Muscle of arm (tissue), 12 donors: Measurements from ENCODE around the gene UBAC1. TPM values are rescaled to one million over a fixed set of nuclear protein-coding genes. Genes with fewer than 3 reads are reported as not detected.
"Not testable (repeated sequence)": the region's sequence is repeated elsewhere in the genome, so short reads cannot be mapped to it uniquely, and the experiment has no call there.

Experiments
- DNase-seq: peaks from one replicate; pipeline ENCODE4 v3.0.0-alpha.2; 2013
- polyA plus RNA-seq, 12 donors: library from polyadenylated mRNA; unstranded; fragments of 120-200 nt; gene quantifications; one replicate each; pipeline ENCODE4 v1.2.1, GENCODE V29; 2013; ENCODE audit not compliant: insufficient read length in 12 of 12

The UBAC1 gene
- polyA plus RNA-seq, 12 donors = 27.0 to 43.2 (median 40.6) TPM; not detected in 1

DNA sequence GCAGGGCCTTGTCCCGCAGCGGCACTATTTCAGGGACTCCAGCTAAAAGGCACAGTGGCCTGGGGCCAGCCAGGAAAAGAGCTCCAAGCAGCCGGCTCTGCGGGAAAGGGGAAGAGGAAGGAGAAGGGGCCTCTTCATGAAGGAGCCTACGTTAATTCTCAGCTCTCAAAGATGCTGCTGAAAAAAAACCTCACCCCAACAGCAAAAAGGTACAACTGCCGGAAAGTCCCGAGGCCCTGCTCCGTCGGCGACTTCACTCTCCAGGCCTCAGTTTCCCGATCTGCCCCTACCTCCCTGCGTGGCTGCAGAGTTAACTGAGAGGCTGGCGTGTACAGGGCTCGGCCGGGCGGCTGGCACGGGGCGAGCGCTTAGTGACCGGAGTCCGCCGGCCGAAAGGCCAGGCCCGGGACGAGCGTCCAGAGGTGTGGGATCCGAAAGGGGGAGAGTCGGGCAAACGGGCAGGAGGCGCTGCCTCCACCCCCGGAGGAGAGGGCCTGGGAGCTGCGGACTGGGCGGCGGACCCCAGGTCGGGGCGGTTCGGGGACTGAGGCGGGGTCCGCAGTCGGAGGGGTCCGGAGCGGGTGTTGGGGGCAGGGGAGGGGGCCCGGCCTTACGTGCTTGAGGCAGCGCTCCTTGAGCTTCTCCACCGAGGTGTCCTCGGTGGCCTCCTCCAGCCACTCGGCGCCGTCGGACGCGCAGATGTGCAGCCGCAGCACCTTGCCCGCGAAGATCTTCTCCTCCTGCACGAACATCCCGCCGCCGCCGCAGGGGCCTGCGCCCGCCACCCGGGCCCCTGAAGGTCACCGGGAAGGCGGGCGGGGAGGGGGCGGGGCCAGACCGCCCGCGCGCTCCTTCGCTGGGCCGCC is 529 bp downstream of the UBAC1 start:
- no peak for DNase-seq

DNA sequence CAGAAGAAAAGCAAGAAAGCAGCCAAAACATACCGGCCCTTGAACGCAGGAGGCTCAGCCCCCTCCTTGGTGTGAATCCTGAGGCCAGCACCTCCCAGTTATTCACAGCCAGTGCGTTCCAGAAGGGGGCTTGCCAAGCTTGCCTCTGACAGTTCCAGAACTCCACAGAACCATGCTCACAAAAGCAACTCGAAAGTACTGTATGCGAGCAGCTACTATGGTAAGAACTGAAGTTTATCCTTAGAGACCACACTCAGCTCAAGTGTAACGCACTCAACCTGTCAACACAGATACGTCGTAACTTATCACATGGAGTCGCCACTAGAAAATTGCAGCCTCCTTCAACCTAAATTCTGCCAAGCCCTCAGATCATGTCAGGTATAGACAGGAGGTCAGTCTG is 1.4 kb downstream of the UBAC1 start:
- no peak for DNase-seq

DNA sequence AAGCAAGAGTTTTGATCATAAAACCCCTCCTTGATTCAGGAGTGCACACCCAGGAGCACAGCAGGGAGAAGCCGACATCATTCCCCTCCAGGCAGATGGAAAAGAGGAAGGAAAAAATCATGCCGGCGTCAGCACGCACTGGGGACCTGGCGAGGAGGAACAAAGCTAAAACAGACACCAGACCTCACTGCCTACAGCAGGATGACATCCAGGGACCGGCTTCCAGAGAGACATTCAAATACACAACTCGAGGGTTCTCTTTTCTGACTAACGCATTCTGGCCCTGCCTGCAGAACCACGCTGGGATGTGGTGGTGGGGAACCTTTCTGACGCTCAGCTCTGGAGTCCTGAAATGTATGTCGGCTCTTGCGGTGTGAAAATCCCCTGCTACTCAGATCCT is 2.7 kb downstream of the UBAC1 start:
- no peak for DNase-seq

DNA sequence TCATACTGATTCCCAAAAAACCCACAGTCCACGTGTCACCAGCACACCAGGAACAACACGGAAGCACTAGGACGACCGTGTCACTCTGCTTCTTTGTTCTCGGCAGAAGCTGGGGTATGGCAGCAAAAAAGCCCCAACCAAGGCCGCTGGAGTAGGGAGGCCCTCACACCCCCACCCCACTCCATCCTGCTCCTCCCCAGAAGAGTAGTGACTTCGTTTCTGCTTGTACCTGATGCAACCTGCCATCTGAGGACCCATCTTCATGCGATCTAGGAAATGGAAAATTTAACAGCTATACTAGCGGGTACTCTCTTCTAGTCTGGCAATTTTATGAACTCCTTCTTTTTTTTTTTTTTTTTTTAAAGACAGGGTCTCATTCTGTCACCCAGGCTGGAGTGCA is 3.7 kb downstream of the UBAC1 start:
- no peak for DNase-seq

DNA sequence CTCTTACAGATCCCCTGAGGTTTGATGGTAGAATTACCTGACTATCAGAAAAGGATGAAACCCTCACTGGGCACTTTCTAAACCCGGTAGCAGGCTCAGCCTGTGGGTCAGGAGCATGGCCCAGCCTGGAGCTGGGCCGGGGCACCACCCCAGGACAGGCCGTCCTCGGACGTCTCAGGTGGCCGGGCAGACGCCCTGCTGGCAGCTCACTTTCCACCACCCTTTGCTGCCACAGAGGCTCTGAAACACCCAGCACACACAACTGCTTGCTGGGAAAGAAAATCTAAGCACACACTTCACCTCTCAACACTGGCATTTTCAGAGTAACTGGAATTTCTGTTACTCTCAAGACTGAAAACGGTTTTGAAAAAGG is 4.4 kb downstream of the UBAC1 start:
- no peak for DNase-seq

DNA sequence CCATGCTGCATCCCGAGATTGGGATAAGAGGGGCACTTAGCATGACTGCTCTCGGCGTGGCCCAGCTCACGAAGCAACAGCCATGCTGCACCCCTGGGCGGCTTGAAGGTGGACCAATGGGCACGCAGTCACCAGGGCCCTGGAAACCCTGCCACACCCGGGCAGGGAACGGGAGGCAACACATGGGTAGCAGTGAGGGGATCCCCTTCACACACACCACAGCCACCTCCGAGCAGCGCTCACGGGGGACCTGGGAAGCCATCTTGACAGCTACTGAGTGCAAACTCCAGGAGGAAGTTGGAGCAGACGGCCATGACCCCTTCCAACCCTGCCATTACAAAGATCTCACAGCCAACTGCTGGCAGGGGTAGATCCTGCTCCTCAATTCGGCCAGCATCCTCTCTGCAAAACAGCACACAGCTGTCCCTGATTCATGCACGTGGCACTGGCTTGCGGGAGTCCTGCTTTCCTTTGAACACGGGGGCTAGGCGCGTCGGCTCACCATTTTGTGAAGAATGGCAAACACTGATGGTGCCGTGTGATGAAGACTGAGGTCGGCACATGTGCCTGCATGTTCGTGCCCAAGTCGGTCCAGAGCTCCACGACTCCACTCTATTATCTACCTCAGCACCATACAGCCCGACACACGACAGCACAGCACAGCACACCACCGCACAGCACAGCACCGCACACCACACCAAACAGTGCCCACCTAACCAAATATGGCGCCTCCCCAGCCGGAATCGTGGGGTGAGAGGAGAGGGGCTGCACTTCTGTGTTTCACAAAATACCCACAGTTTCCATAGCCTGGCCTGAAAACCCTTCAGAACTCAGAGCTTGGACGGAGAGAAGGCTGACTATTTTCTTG is 5.0 kb downstream of the UBAC1 start:
- no peak for DNase-seq

DNA sequence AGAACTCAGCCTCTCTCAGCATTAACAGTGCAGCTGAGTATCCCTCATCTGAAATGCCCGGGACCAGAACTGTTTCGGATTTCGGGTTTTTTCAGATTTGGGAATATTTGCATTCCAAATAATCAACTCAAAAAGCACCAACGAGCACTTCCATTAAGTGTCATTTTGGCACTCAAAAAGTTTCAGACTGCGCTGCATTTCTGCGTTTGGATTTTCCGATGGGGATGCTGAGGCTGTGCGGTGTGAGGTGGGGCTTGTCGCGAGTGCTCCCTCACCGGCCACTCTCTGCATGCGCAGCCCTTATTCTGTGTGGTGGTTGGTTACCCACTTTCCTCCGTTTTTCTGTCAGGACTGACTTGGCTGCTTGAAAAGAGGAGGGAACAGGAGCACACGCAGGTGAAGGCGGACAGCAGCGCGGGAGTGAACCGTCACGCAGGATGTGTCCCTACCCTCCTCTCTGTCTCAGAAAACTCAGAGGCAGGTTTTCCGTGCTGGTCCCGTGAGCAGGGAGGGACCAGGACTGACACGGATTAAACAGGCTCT is 8.4 kb downstream of the UBAC1 start:
- DNase-seq = no peak

DNA sequence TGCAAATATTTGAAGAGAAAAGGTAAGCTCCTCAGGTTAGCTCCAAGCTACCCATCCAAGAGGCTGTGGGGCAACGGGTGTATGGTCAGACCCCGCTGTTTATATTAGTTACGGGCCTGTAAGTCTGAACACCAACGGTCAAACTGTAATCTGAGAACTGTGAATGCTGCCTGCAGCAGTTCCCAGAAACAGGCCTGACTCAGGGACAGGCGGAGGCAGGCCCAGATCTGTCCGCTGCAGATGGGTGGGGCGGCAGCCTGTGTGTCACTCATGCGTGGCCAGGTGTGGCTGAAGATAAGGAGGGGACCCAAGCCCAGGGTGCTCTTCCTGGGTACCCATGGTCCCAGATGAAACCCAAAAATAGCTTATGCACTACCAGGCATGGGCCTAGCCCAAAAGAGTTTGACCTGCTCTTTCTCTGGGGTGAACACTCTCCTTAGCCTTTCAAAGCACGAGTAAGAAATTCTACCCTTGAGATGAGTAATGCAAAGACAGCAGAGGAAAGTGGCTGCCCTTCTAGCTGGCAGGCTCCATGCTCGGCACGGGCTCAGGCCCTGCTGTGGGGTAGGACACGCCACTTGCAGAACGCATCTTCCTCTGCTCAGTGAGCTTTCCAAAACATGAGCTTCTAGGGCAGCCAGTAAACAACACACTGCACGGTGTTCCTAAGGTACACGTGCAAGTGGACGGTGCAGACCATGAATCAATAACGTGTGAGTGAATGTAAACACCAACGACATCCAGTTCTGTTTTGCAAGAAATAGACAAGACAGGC is 9.1 kb downstream of the UBAC1 start:
- no peak for DNase-seq

DNA sequence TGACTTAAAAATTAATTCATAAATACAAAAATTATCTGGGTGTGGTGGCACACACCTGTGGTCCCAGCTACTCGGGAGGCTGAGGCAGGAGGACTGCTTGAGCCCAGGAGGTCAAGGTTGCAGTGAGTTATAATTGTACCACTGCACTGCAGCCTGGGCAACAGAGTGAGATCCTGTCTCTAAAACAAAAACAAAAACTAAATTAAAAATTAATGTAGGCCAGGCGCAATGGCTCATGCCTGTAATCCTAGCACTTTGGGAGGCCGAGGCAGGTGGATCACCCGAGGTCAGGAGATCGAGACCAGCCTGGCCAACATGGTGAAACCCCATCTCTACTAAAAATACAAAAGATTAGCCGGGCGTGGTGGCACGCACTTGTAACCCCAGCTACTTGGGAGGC is 9.9 kb downstream of the UBAC1 start:
- not testable (repeated sequence) for DNase-seq

DNA sequence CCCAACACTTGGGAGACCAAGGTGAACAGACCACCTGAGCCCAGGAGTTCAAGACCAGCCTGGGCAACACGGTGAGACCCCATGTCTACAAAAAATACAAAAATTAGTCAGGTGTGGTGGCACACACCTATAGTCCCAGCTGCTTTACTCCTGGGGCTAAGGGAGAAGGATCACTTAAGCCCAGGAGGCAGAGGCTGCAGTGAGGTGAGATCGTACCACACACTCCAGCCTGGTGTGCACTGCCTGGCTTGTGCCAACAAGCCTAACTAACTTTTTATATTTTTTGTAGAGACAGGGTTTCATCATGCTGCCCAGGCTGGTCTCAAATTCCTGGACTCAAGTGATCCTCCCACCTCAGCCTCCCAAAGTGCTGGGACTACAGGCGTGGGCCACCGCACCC is 10.3 kb downstream of the UBAC1 start:
- not testable (repeated sequence) for DNase-seq

DNA sequence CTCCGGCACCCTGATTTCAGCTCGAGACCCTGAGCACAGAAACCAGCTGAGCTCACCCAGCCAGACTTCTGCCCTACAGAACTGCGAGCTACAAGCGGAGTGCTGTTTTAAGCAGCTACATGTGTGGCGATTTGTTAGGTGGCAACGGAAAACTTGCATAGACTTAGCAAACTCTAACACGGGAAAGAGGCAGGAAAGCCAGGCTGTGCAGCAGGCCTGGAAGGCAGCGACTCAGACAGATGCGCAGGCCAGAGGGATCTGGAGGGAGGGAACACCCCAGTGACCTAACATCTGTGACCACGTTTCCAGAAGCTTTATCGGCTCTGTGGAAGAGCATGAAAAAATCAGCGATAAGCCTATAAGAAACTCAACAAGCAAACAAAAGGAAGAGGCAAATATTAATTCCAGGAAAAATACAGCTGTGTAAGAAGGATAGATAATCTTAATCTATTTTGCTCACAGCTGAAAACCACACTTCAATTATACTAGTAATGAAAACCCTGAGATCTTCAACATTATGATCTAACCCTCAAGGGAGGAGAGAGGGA is 11.0 kb downstream of the UBAC1 start:
- DNase-seq = no peak

DNA sequence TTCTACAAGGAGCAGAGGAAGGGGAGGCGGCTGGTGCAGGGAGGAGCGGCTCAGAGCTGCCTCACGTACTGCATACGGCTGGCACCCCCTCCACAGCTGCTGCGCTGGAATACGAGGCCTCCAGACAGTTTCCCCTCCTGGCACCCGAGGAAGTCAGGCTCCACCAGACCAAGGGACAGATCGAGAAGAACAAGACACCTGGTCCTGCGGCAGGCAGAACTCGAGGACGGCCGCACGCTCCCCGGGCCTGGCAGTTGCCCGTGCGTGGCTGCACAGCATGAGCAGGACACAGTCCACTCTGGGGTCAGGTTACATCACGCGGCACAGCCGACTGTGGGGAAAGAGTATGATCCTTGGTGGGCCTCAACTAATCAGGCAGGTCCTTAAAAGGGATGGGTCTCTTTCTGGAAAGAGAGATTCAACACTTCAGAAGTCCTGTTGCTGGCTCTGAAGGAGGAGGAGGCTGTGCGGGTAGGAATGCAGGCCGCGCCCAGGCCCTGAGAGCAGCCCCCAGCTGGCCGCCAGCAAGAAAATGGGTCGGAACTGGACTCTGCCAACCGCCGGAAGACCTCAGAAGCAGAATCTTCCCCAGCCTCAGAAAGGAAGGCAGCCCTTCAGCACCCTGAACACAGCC is 11.6 kb downstream of the UBAC1 start:
- no peak for DNase-seq

DNA sequence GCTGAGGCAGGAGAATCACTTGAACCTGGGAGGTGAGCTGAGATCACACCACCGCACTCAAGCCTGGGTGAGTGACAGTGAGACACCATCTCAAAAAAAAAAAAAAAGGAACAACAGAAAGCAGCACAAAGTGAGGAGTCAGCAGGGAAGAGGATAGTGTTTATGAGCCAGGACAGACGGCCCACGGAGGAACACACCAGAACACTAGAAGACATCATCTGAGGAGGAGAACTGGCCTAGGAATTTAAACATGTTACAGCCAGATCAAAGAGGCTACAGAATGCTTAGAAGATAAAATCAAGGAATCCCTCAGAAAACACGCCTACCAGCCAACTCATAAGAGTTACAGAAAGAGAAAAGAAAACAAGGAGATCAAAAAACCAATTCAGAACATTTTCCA is 12.2 kb downstream of the UBAC1 start:
- no peak for DNase-seq

DNA sequence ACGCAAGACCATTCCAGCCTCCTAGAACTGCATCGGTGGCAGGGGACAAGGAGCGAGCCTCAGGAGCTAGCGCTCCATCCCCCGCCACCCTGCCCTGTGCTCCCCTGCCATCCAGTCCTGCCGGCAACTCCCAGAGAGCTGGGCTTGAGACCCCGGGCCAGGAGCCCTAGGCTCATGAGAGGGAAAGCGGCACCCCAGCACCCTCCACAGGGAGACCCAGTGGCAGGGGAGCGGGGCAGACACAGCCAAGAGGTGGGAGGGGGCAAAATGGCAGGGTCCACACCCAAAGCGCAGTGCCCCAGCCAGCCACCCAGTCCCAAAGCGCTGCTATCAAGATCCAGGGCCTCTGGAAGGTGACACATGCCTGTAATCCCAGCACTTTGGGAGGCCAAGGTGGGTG is 12.7 kb downstream of the UBAC1 start:
- DNase-seq = no peak

DNA sequence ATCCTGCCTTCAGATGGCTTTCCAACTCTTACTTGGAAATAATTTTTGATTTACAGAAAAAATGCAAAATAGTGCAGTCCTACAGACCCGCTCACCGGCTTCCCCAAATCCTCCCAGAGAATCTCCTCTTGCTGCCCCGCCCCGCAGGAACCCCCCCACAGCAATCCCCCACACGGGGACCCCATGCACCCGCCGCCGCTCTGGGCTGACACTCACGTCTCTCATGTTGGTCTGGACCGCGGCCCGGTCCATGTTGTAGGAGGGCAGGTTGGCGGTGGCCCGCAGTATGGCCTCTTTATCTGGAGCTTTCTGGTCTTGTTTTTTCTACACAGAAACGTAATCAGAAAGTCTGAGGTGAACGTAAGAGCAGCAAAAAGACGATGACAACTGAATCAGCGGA is 13.6 kb downstream of the UBAC1 start:
- no peak for DNase-seq

DNA sequence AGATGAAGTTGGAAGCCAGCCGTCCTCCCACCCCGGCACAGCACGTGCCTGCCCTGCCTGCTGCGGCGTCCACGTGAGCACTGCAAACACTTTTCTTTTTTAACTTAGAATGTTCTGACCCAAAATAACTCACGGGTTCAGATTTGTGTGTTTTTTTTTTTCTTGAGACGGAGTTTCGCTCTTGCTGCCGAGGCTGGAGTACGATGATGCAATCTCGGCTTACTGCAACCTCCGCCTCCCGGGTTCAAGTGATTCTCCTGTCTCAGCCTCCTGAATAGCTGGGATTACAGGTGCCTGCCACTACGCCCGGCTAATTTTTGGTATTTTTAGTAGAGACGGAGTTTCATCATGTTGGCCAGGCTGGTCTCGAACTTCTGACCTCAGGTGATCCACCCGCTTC is 14.1 kb downstream of the UBAC1 start:
- not testable (repeated sequence) for DNase-seq

DNA sequence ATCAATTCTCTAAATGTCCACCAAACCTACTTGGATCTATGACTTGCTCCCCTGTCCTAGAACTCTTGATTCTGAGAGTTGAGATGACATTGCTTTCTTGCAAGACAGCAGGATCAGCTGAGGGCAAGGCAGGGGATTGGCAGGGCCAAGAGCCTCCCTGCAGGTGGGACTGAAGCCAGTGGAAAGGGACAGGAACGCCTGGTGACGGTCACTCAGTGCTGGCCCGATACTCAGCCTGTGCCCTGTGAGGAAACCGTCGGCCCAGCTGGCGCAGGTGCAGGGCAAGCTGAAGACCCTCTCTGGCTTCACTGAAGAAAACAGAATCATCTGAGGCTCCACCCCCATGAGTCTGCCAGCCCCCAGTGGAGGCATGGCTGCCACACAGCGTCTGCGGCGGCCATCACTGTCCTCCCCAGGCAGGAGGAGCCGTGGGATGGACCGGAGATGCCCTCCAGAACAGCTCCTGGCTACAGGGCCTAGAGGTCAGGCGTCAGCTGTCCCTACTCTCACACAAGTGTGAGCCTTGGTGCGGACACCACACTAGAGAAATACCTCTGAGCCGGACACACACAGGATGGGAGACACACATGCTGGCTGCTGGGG is 14.7 kb downstream of the UBAC1 start:
- DNase-seq = no peak

DNA sequence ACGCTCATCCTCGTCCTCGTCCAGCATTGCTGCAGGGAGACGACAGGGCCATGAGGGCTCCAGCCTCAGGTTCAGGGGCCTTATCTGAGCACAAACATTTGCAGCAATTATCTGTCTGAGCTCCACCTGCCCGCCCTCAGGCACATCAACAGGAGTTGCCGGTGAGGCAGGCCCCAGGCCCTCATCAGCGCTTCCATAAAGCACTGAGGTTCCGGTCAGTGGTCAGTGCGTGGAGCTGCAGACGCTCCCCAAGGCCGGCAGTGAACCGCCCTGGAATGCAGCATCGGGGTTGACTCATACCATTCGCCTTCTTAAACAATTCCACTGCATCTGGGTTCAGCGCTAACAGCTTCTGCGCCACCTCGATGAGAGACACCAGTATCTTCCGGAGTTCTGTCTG is 15.2 kb downstream of the UBAC1 start:
- DNase-seq = no peak

DNA sequence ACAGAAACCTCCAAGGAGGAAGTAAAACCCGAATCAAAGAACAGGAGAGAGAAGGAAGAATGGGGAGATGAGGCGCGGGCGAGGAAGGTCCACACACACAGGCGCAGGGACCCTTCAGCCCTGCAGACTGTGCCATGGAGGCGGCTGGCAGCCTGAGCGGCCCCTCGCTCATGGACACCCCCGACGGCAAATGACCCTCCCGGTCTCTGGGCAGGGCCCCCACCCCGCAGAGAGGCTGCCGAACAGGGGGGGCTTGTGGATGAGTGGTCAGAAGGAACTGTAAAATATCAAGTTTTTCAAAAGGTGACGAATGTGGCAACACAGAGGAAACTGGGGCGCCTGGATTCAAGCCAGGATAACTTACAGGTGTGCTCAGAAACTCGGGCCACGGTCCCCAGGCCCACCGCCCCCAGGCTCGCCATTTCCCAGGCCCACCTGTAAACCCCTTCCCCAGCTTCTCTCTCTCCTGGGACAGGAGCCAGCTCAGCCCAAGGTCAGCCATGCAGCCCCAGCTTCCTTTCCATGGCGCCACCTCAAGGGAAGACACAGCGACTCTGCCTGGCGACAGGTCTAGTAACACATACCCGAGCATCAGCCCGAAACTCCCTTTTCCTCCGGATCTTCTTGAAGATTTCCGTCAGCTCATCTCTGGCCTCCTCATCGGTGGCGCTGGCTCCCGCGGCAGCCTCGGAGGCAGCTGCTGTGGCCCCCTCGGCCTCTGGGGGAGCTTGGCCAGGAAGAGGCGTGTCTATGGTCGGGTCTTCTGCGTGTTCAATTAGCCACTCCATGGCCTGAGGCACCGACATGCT is 16.5 kb downstream of the UBAC1 start:
- DNase-seq = no peak

DNA sequence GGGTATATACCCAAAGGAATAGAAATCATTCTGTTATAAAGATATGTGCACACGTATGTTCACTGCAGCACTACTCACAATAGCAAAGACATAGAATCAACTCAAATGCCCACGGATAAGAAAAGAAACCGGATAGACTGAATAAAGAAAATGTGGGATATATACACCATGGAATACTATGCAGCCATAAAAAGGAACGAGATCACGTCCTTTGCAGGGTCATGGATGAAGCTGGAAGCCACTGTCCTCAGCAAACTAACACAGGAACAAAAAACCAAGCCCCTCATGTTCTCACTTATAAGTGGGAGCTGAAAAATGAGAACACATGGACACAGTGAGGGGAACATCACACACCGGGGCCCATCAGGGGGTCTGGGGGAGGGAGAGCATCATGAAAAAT is 17.6 kb downstream of the UBAC1 start:
- DNase-seq = not testable (repeated sequence)
